HepG2 (cell line): ENCODE results near the gene HHATL. TPM values are rescaled to one million over a fixed set of nuclear protein-coding genes. Genes with fewer than 3 reads are reported as not detected.

Experiments used
- AGO1 ChIP-seq: fragments of 200-400 bp; formaldehyde crosslinking; IDR thresholded peaks from 2 replicates; pipeline ENCODE4 v1.6.1; 2017; ENCODE audit warnings: mild to moderate bottlenecking, low read depth, low read length, moderate library complexity; ENCODE audit not compliant: poor library complexity, severe bottlenecking
- ATAD3A ChIP-seq: sonication (generic); formaldehyde crosslinking; IDR thresholded peaks from 2 replicates; pipeline ENCODE4 v1.4.0; 2020; ENCODE audit warnings: missing genetic modification reagents
- BCL3 ChIP-seq: sonication (generic); formaldehyde crosslinking; IDR thresholded peaks from 2 replicates; pipeline ENCODE4 v1.5.1; 2020; ENCODE audit warnings: mild to moderate bottlenecking, missing genetic modification reagents, moderate library complexity
- CEBPG ChIP-seq: IDR thresholded peaks from 2 replicates; pipeline ENCODE4 v1.6.1; 2016
- GPN1 ChIP-seq: sonication (generic); formaldehyde crosslinking; IDR thresholded peaks from 2 replicates; pipeline ENCODE4 v1.5.1; 2020; ENCODE audit warnings: missing genetic modification reagents, borderline replicate concordance
- GTF2F1 ChIP-seq: fragments of 150-350 bp; IDR thresholded peaks from 2 replicates; pipeline ENCODE4 v1.6.1; 2014; ENCODE audit warnings: low read length
- HBP1 ChIP-seq: IDR thresholded peaks from 2 replicates; pipeline ENCODE4 v1.6.1; 2016; ENCODE audit warnings: low read depth, control low read depth
- HOXA3 ChIP-seq: sonication (generic); formaldehyde crosslinking; IDR thresholded peaks from 2 replicates; pipeline ENCODE4 v1.5.0; 2020; ENCODE audit warnings: missing genetic modification reagents
- ISL2 ChIP-seq: sonication (generic); formaldehyde crosslinking; IDR thresholded peaks from 2 replicates; pipeline ENCODE4 v1.5.0; 2020; ENCODE audit warnings: missing genetic modification reagents
- MIER2 ChIP-seq: IDR thresholded peaks from 2 replicates; pipeline ENCODE4 v1.6.1; 2016; ENCODE audit warnings: missing biosample characterization, missing genetic modification reagents
- NAIF1 ChIP-seq: sonication (generic); formaldehyde crosslinking; IDR thresholded peaks from 2 replicates; pipeline ENCODE4 v1.5.0; 2020; ENCODE audit warnings: mild to moderate bottlenecking, missing genetic modification reagents, borderline replicate concordance
- NFYB ChIP-seq: sonication (generic); formaldehyde crosslinking; IDR thresholded peaks from 2 replicates; pipeline ENCODE4 v1.4.0; 2020; ENCODE audit warnings: missing genetic modification reagents
- NR2F6 ChIP-seq, 2 experiments: IDR thresholded peaks; 2 replicates each; pipeline ENCODE4 v1.6.1; 2016; ENCODE audit warnings: antibody characterized with exemption in 1 of 2, mild to moderate bottlenecking in 1 of 2
- RELA ChIP-seq: sonication (generic); formaldehyde crosslinking; IDR thresholded peaks from 2 replicates; pipeline ENCODE4 v1.4.0; 2020; ENCODE audit warnings: missing genetic modification reagents
- SALL1 ChIP-seq: sonication (generic); formaldehyde crosslinking; IDR thresholded peaks from 2 replicates; pipeline ENCODE4 v1.8.0; 2022; ENCODE audit warnings: mild to moderate bottlenecking, missing genetic modification reagents
- SCMH1 ChIP-seq: sonication (generic); formaldehyde crosslinking; IDR thresholded peaks from 2 replicates; pipeline ENCODE4 v1.9.0; 2021; ENCODE audit warnings: missing genetic modification reagents, mild to moderate bottlenecking, borderline replicate concordance
- THAP11 ChIP-seq: IDR thresholded peaks from 2 replicates; pipeline ENCODE4 v1.6.1; 2016; ENCODE audit warnings: missing biosample characterization, missing genetic modification reagents
- ZBTB34 ChIP-seq: sonication (generic); formaldehyde crosslinking; IDR thresholded peaks from 2 replicates; pipeline ENCODE4 v1.8.0; 2022; ENCODE audit warnings: mild to moderate bottlenecking, missing genetic modification reagents
- ZMAT3 ChIP-seq: sonication (generic); formaldehyde crosslinking; conservative IDR thresholded peaks from 2 replicates; pipeline ENCODE4 v1.7.0; 2021; ENCODE audit warnings: missing genetic modification reagents
- ZNF253 ChIP-seq: sonication (generic); formaldehyde crosslinking; IDR thresholded peaks from 2 replicates; pipeline ENCODE4 v1.8.0; 2022; ENCODE audit warnings: mild to moderate bottlenecking, missing genetic modification reagents, borderline replicate concordance
- ZNF264 ChIP-seq: sonication (generic); formaldehyde crosslinking; IDR thresholded peaks from 2 replicates; pipeline ENCODE4 v1.4.0; 2020; ENCODE audit warnings: missing genetic modification reagents
- ZNF576 ChIP-seq: sonication (generic); formaldehyde crosslinking; IDR thresholded peaks from 2 replicates; pipeline ENCODE4 v1.4.0; 2020; ENCODE audit warnings: mild to moderate bottlenecking, missing genetic modification reagents
- ZNF7 ChIP-seq: IDR thresholded peaks from 2 replicates; pipeline ENCODE4 v1.6.1; 2016; ENCODE audit warnings: missing biosample characterization, missing genetic modification reagents
- ZNF709 ChIP-seq: sonication (generic); formaldehyde crosslinking; IDR thresholded peaks from 2 replicates; pipeline ENCODE4 v1.5.0; 2020; ENCODE audit warnings: mild to moderate bottlenecking, missing genetic modification reagents
- ZNF710 ChIP-seq: sonication (generic); formaldehyde crosslinking; IDR thresholded peaks from 2 replicates; pipeline ENCODE4 v1.5.0; 2020; ENCODE audit warnings: mild to moderate bottlenecking, missing genetic modification reagents, borderline replicate concordance
- ZNF891 ChIP-seq: sonication (generic); formaldehyde crosslinking; IDR thresholded peaks from 2 replicates; pipeline ENCODE4 v1.5.0; 2020; ENCODE audit warnings: mild to moderate bottlenecking, missing genetic modification reagents
- ZSCAN20 ChIP-seq: sonication (generic); formaldehyde crosslinking; IDR thresholded peaks from 2 replicates; pipeline ENCODE4 v1.4.0; 2020; ENCODE audit warnings: missing genetic modification reagents, mild to moderate bottlenecking, borderline replicate concordance
- polyA plus RNA-seq, 8 experiments: library from polyadenylated mRNA; depleted of rRNA in 3 of 8; stranded (reverse) in 7 of 8; unstranded in 1 of 8; fragments of >200 nt; fragmentation: Illumina TruSeq in 4 of 8; extraction: Trizol in 4 of 8; gene quantifications; 2 replicates each; pipeline versions ENCODE4 v1.2.1 to v1.2.3, GENCODE V29; 2011 to 2016; ENCODE audit warnings: low read depth in 4 of 8, missing spikeins in 1 of 8, mixed read lengths in 1 of 8; ENCODE audit not compliant: insufficient read depth in 1 of 8
- total RNA-seq, 5 experiments: library from RNA; depleted of rRNA; stranded (reverse); fragments of >200 nt; fragmentation: Illumina TruSeq; extraction: Trizol; gene quantifications; 2 replicates each; pipeline ENCODE4 v1.2.3, GENCODE V29; 2016; ENCODE audit warnings: low read depth in 1 of 5

Gene HHATL
- total and polyA plus RNA-seq, 2 of the 13 experiments (the other 11 are each of a cell fraction or from before 2014, with no cell fraction given), result 0.26 TPM; not detected in 1

- TF ChIP-seq ISL2 (CRISPR knock-in tag) (peak; percentile 28; the same call in 1 of the 2 replicates), AGO1 (no peak), ZNF891 (no peak), NAIF1 (CRISPR knock-in tag) (no peak), GPN1 (CRISPR knock-in tag) (no peak), ZNF710 (CRISPR knock-in tag) (no peak), ZSCAN20 (CRISPR knock-in tag) (no peak), THAP11 (CRISPR knock-in tag) (no peak), NR2F6 (IDR thresholded peaks at IDR 0.05) (no peak), NR2F6 (CRISPR knock-in tag; IDR thresholded peaks at IDR 0.05) (no peak), ZNF576 (CRISPR knock-in tag) (no peak), SALL1 (CRISPR knock-in tag) (peak; percentile 60), ZNF264 (CRISPR knock-in tag) (no peak), HOXA3 (CRISPR knock-in tag) (no peak), ATAD3A (CRISPR knock-in tag) (no peak), ZNF7 (CRISPR knock-in tag) (no peak), BCL3 (CRISPR knock-in tag) (no peak), CEBPG (CRISPR knock-in tag) (no peak), ZNF253 (CRISPR knock-in tag) (no peak), GTF2F1 (no peak), MIER2 (CRISPR knock-in tag) (peak; percentile 46; the same call in 1 of the 2 replicates), ZMAT3 (CRISPR knock-in tag) (no peak), SCMH1 (CRISPR knock-in tag) (no peak), RELA (CRISPR knock-in tag) (no peak), NFYB (CRISPR knock-in tag) (no peak), ZNF709 (CRISPR knock-in tag) (no peak), HBP1 (CRISPR knock-in tag) (0 out of 2 replicates have a peak, but pooled peaks have one; percentile 42), ZBTB34 (no peak)
Observed at GRCh38 chr3:42732829-42733459, 30.3 kb upstream of the HHATL start (continued).
